GM12872 (cell line): ENCODE results near the gene PIWIL4.

ENCODE experiments used
- TF ChIP-seq, protein P1 (sequence below): IDR thresholded peaks from 3 replicates; pipeline ENCODE4 v1.5.1; 2011; ENCODE audit warnings: low read depth, mild to moderate bottlenecking, low read length, moderate library complexity; ENCODE audit not compliant: insufficient read depth

The PIWIL4 gene

DNA sequence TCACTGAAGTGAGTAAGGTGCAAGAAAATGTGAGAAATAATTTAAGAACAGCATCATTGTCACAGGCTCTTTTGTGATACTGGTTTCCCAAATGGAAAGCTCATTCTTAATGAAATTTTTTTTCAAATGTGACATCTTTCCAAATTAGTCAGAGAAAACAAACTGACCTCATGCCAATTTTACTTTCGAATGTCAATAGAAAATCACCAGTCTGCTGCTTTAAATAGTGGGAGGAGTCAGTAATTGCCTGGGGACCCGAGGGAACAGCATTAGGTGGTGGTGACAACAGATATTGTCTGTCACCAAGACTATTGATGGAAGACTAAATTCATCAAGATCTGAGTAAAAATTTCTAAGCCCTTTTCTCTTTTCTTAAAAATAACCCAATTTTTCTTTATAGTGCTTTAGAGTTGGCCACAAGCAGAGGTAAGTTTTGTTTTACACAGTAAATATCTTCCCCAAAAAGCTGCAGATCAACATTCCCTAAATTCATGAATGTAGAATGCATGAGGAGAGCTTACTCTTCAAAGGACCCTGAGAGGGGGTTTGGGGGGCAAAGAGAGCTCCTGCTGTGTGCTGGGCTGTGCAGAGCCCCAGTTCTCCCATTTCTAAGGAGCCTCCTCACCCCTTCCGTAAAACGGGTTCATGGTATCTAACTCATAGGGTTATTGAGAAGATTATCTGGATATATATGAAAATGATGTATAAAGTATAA lies 95.1 kb downstream of the PIWIL4 start:
- TF ChIP-seq, protein P1, sequence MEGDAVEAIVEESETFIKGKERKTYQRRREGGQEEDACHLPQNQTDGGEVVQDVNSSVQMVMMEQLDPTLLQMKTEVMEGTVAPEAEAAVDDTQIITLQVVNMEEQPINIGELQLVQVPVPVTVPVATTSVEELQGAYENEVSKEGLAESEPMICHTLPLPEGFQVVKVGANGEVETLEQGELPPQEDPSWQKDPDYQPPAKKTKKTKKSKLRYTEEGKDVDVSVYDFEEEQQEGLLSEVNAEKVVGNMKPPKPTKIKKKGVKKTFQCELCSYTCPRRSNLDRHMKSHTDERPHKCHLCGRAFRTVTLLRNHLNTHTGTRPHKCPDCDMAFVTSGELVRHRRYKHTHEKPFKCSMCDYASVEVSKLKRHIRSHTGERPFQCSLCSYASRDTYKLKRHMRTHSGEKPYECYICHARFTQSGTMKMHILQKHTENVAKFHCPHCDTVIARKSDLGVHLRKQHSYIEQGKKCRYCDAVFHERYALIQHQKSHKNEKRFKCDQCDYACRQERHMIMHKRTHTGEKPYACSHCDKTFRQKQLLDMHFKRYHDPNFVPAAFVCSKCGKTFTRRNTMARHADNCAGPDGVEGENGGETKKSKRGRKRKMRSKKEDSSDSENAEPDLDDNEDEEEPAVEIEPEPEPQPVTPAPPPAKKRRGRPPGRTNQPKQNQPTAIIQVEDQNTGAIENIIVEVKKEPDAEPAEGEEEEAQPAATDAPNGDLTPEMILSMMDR: no peak

DNA sequence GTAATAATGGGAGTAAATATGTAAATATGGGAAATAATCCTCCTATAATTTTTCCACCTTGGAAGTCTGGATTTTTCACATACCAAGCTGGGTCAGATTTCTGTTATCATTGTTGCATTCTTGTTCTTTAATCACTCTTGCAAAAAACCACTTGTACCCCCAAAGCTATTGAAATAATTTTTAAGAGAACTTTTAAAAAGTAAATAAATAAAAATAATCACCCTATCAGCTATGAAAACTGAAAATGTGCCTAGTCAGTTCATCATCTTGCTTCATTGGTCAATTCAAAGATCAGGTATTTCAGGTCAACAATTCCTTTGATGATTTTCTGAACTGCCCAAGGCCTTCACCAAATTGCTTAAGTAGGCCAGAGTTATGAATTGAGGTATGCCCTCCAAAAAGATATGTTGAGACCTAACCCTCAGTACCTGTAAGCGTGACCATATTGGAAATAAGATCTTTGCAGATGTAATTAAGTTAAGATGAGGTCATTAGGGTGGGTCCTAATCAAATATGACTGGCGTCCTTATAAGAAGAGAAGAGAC lies 95.8 kb downstream of the PIWIL4 start:
- TF ChIP-seq, protein P1: no peak

DNA sequence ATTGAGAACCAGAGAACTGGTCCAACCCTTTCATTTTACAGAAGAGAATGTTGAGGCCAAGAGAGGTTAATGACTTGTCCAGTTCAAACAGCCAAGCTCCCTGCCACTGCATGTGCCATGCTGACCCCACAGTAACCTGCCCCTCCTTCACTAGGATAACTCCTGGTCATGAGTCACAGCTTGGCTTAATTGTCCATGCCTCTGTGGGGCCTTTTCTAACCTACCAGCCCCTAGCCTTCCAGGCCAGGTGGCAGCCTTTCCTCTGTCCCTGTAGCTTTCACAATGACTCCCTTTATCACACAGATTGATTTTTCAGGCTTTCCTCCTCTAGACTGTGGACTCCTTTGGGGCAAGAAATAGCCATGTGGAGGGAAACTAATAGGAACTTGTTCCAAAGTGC lies 97.2 kb downstream of the PIWIL4 start:
- TF ChIP-seq, protein P1: no peak

DNA sequence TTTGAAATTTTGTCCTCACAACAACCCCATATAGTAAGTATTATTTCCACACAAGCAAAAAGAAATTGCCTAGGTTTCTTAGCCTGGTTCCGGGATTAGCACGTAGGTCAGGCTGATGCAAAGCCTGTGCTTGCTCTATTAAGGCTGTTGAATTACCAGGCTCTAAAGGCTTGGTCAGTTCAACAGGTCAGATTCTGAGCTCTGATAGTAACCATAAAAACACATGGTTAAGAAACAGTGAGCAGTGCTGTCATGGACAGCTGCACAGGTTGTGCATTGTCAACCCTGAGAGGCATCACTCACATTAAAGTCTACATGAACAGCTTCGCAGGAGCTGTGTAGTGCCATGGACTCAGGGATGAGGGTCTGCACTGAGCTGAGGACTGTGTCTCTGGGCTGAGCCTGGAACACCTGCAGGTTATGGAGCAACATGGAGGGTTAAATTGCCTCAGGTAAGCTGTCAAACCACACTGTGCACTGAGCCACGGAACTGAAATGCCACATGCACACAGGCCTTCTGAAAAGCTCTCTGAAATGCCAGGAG lies 98.0 kb downstream of the PIWIL4 start:
- TF ChIP-seq, protein P1: no peak

DNA sequence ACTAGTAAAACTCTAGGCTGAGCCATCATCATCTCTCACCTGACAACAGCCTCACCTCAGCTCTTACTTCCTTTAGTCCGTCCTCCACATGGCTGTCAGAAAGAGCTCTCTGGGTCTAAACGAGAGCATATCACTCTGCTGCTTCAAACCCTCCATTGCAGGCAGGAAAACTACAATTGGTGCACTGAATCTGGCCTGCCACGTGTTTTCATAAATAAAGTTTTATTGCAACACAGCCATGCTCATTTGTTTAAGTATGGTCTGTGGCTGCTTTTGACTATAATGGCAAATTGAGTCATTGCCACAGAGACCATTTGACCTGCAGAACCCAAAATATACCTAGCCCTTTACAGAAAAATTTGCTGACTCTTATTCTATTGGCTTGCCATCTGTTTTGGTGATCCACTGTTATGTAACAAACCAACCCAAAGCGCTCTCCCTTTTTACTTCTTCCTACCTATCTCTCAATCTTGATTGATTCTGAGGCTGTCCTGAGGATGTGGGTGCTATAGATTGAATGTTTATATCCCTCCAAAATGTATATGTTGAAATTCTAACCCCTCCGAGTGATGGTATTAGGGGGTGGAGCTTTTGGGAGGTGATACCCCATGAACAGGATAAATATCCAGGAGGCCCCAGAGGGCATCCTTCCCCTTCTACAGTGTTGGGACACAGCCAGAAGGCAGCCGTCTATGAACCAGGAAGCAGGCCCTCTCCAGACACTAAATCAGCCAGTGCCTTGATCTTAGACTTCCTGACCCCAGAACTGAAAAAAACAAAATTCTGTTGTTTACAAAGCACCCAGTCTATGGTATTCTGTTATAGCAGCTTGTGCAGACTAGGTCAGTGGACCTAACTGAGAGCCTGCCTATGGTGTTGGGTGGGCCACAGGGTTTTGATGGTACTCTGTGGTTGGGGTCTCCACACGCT lies 99.9 kb downstream of the PIWIL4 start:
- TF ChIP-seq, protein P1: no peak

DNA sequence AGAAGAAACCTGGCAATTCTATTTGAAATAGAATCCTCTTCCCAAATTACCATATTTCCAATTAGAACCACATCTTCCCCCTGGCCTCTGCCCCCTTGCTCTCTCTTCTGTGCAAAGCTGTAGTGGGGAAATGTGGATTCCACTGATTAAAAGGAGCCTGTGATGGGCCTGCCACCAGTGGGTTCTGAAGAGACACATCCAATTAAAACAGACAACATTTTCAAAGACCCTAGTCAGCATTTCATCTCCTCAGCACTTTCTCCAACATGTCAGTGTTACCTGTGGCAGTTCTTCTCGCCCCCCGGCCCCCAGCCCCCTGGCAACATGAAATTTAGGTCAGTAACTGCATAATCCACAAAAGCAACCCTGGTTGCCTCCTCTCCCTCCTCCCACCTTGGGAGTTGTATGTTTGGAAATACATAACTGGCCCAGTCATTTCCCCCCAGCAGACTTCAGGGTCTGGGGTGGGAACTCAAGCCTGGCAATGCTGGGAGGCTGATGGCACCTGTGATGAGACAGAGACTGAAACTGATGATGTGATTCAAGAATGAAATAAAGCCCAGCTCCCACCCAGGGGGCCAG lies 101.1 kb downstream of the PIWIL4 start:
- TF ChIP-seq, protein P1: no peak

DNA sequence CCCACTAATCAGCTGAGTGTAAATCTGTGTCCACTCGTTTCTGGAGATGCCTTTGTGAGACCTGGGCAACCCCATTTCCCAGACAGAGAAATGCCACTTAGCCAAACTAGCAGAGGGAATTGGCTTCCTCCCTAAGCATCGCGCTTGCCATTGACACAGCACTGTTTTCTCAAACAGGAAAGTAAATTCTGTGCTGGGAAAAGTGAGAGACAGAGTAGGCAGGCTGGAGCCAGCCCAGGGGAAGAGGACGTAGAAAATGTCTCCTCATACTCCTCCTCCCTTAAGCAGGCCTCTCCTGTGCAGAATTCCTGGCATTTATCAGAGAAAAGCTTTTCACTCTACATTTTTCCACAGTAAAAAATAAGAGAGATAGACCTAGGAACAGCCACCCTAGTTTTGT lies 101.9 kb downstream of the PIWIL4 start:
- TF ChIP-seq, protein P1: no peak
